Stomach (tissue), 9 donors: ENCODE results near the gene ADGRG1. TPM values are rescaled to one million over a fixed set of nuclear protein-coding genes. Genes with fewer than 3 reads are reported as not detected.
A peak's percentile ranks its signal among the peaks of the same experiment; 100 is the strongest.

ENCODE experiments used
- DNase-seq, 2 donors: peaks; one replicate each; pipeline versions ENCODE4 v3.0.0 to v3.0.0-alpha.2; 2013 to 2019
- H3K27ac ChIP-seq, 5 donors: fragments of 200-600 bp in 4 of 5; sonication (generic) in 4 of 5; one replicate each; pipeline ENCODE4 v1.5.1; 2013 to 2019; ENCODE audit warnings: mild to moderate bottlenecking in 1 of 5, moderate library complexity in 1 of 5
- H3K27me3 ChIP-seq, 3 donors: fragments of 200-600 bp; sonication (generic); one replicate each; pipeline ENCODE4 v1.5.1; 2017 to 2019; ENCODE audit warnings: mixed run types in 1 of 3
- H3K36me3 ChIP-seq, 4 donors: fragments of 200-600 bp; sonication (generic); 1 replicate in 3 of 4; 2 replicates in 1 of 4; pipeline ENCODE4 v1.5.1; 2016 to 2019
- H3K4me1 ChIP-seq, 4 donors: fragments of 200-600 bp; sonication (generic); one replicate each; pipeline ENCODE4 v1.5.1; 2016 to 2019
- H3K4me3 ChIP-seq, 4 donors: fragments of 200-600 bp; sonication (generic) in 3 of 4; one replicate each; pipeline ENCODE4 v1.5.1; 2016 to 2019; ENCODE audit warnings: mild to moderate bottlenecking in 1 of 4
- H3K9me3 ChIP-seq, 4 donors: fragments of 200-600 bp; sonication (generic); one replicate each; pipeline ENCODE4 v1.5.1; 2016 to 2019
- CTCF ChIP-seq, 7 experiments: fragments of 450-650 bp in 4 of 7; fragments of 200-600 bp in 3 of 7; sonication (generic) in 3 of 7; IDR thresholded peaks; one replicate each; pipeline ENCODE4 v1.5.1; 2016 to 2019; ENCODE audit warnings: antibody characterized with exemption in 7 of 7, control low read depth in 2 of 7, mild to moderate bottlenecking in 1 of 7
- EP300 ChIP-seq: sonication (generic); formaldehyde crosslinking; IDR thresholded peaks from one replicate; pipeline ENCODE4 v1.6.1; 2017; ENCODE audit warnings: antibody characterized with exemption
- POLR2A ChIP-seq, 4 donors: fragments of 450-650 bp; IDR thresholded peaks; one replicate each; pipeline ENCODE4 v1.6.1; 2016; ENCODE audit warnings: antibody characterized with exemption in 4 of 4, control low read depth in 2 of 4, mild to moderate bottlenecking in 1 of 4, moderate library complexity in 1 of 4
- POLR2AphosphoS5 ChIP-seq, 3 donors: sonication (generic); formaldehyde crosslinking; IDR thresholded peaks; one replicate each; pipeline ENCODE4 v1.6.1; 2016; ENCODE audit warnings: antibody characterized with exemption in 3 of 3
- WGBS, 5 donors: extraction: QIAGEN DNeasy Blood & Tissue Kit in 3 of 5; methylation state at CpG; one replicate each; pipeline versions ENCODE4 v1.1.5 to v1.1.7; 2013 to 2018; 5-methylcytosine and 5-hydroxymethylcytosine counted together
- intact Hi-C: fragments of 100-400 bp; cut with DNase I; formaldehyde crosslinking; loops from one replicate; pipeline ENCODE4 v1.15.1; 2023; ENCODE audit warnings: low total_unique reads
- polyA plus RNA-seq, 3 donors: library from polyadenylated mRNA; stranded (reverse); fragments of 200-250 nt; gene quantifications; one replicate each; pipeline ENCODE4 v1.2.3, GENCODE V29; 2013
- total RNA-seq, 5 donors: library from RNA; depleted of rRNA; stranded (reverse); fragments of >200 nt; gene quantifications; one replicate each; pipeline versions ENCODE4 v1.1.0 to v1.2.3, GENCODE V29; 2014 to 2016
- donor health status: healthy with polysubstance abuse.
- donor health status: Bipolar disorder and iron deficiency.
- donor health status: healthy.

The ADGRG1 gene
- total and polyA plus RNA-seq, 8 donors: 8.9 to 84.8 (median 32.1) TPM

GRCh38 chr16:57591870-57592485, 36.5 kb upstream of the ADGRG1 start:
- 62 to 78% (median 74%) methylated on average over 7 of the region's 7 CpGs for WGBS, 5 donors
- no peaks in the 10 kb centered on the region for H3K36me3 ChIP-seq
- H3K9me3 ChIP-seq: peaks cover 0 to 8% (median 4%) of the 10 kb centered on the region in 4 donors
- H3K27ac ChIP-seq: peak overlapping the region in 4 of 5 donors; percentile 6 to 29 (median 14)
- no peak overlapping the region for H3K4me3 ChIP-seq
- peaks cover 0 to 8% (median 0%) of the 10 kb centered on the region in 3 donors for H3K27me3 ChIP-seq
- TF ChIP-seq CTCF (IDR thresholded peaks at IDR 0.05) (no peak), EP300 (no peak), POLR2A (IDR thresholded peaks at IDR 0.05) (no peak), POLR2AphosphoS5 (IDR thresholded peaks at IDR 0.05) (no peak)
- no peak for DNase-seq
- H3K4me1 ChIP-seq: peaks cover 8 to 32% (median 12%) of the 10 kb centered on the region in 4 donors
- intact Hi-C loops: loop anchor here (5.0 kb wide), 1 partner anchor 55 kb away; no protein-coding TSS in a partner anchor

DNA sequence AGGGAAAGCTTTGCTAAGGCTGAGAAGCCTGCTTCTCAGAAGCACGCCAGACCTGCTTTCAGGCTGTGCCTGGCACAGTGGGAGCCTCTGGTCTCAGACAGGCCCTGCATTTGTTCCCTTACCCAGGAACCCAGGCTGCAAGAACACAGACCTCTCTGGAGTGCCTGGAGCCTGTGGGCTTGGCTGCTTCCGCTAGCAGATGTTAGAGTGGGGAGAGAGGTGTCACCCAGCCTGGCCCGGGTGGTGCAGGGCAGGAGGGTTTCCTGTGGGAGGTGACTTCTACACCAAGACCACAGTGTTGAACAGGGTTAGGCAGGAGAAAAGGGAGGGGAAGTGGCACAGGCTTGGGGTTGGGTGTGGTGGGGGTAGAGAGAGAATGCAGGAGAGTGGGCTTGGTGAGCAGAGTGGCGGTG, 35.8 kb upstream of the ADGRG1 start:
- TF ChIP-seq POLR2A (IDR thresholded peaks at IDR 0.05): no peak
- no peak for TF ChIP-seq EP300
- TF ChIP-seq POLR2AphosphoS5 (IDR thresholded peaks at IDR 0.05): no peak
- TF ChIP-seq CTCF (IDR thresholded peaks at IDR 0.05): no peak
- peaks cover 0 to 8% (median 0%) of the 10 kb centered on the region in 3 donors for H3K27me3 ChIP-seq
- H3K36me3 ChIP-seq: no peaks in the 10 kb centered on the region
- peak overlapping the region in 4 of 5 donors; percentile 5 to 29 (median 14) for H3K27ac ChIP-seq
- H3K9me3 ChIP-seq: peaks cover 0 to 11% (median 4%) of the 10 kb centered on the region in 4 donors
- intact Hi-C loops: loop anchor here (5.0 kb wide), 1 partner anchor 55 kb away; no protein-coding TSS in a partner anchor
- DNase-seq: peak; percentile 44 to 65
- no peak overlapping the region for H3K4me3 ChIP-seq
- H3K4me1 ChIP-seq: peaks cover 8 to 32% (median 12%) of the 10 kb centered on the region in 4 donors
- 35 to 58% (median 43%) methylated on average over 4 of the region's 4 CpGs for WGBS, 5 donors

GRCh38 chr16:57593021-57593420, 35.4 kb upstream of the ADGRG1 start:
- intact Hi-C loops: loop anchor here (5.0 kb wide), 1 partner anchor 54 kb away; no protein-coding TSS in a partner anchor
- Histone ChIP-seq H3K36me3 (no peaks in the 10 kb centered on the region), H3K4me1 (peaks cover 8 to 32% (median 12%) of the 10 kb centered on the region in 4 donors), H3K27ac (peak overlapping the region in 2 of 5 donors; percentile 5 to 29), H3K27me3 (peaks cover 0 to 8% (median 0%) of the 10 kb centered on the region in 3 donors), H3K9me3 (peaks cover 0 to 11% (median 4%) of the 10 kb centered on the region in 4 donors), H3K4me3 (no peak overlapping the region)
- DNase-seq: no peak
- TF ChIP-seq POLR2AphosphoS5 (IDR thresholded peaks at IDR 0.05) (no peak), CTCF (IDR thresholded peaks at IDR 0.05) (no peak), EP300 (no peak), POLR2A (IDR thresholded peaks at IDR 0.05) (no peak)
- WGBS, 5 donors: 63 to 77% (median 66%) methylated on average over 3 of the region's 3 CpGs

DNA sequence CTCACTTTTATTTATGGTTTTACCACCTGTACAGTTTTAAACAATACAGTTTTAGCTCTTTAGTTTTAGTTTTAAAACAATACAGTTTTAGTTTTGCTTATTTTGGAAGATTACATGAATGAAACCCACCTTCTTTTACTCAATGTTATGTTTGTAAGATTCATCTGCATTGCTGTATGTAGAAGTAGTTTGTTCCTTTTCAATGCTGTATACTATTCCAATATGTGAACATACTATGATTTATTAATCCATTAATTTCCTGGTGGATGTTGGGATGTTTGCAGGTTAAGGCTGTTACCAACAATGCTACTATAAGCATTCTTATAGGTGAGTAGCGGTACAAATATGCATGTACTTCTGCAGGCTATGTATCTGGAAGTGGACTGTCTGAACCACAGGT, 34.4 kb upstream of the ADGRG1 start:
- Histone ChIP-seq H3K27me3 (no peaks in the 10 kb centered on the region), H3K9me3 (peaks cover 0 to 11% (median 4%) of the 10 kb centered on the region in 4 donors), H3K27ac (no peak overlapping the region), H3K4me3 (no peak overlapping the region), H3K4me1 (peaks cover 8 to 32% (median 12%) of the 10 kb centered on the region in 4 donors), H3K36me3 (no peaks in the 10 kb centered on the region)
- no peak for TF ChIP-seq EP300
- no peak for TF ChIP-seq POLR2A (IDR thresholded peaks at IDR 0.05)
- no peak for TF ChIP-seq CTCF (IDR thresholded peaks at IDR 0.05)
- TF ChIP-seq POLR2AphosphoS5 (IDR thresholded peaks at IDR 0.05): no peak
- WGBS, 5 donors: 90 to 97% (median 94%) methylated on average over 1 of the region's 1 CpG
- no peak for DNase-seq
- intact Hi-C loops: loop anchor here (5.0 kb wide), 1 partner anchor 53 kb away; no protein-coding TSS in a partner anchor
